GM19238 (cell line): ENCODE data around the gene CFDP1.

Experiments
- DNase-seq: peaks from one replicate; pipeline ENCODE4 v3.0.0; 2011; ENCODE audit warnings: low spot score; ENCODE audit not compliant: insufficient read length

Gene CFDP1

DNA sequence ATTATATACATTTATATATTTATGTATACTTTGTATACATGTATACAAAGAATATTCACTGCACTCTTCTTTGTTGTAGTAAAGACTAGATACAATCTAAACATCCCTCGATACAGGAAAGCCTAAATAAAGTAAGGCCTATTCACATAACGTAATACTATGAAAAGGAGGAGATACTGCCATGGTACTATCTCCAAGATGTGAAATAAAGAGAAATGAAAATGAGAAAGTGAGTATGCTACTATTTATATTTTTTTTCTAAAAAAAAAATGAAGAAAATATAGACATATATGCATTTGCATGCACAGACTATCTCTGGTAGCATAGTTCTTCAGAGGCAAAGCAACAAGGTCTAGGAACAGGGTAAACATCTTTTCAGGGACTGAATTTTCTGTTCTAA is 19.4 kb downstream of the CFDP1 start:
- no peak for DNase-seq

DNA sequence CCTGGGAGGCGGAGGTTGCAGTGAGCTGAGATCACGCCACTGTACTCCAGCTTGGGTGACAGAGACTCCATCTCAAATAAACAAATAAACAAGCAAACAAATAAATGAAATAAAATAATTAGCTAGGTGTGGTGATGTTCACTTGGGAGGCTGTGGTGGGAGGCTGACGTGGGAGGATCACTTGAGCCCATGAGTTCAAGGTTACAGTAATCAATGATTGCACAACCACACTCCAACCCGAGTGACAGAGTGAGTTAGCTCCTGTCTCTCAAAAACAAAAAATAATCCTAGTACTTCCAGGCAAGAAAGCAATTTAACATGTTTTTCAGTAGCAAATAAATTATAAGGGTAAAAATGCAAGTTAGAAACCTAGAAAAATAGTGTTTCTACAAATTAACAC is 26.4 kb downstream of the CFDP1 start:
- DNase-seq, result no peak

GRCh38 chr16:75402821-75403475 is 30.4 kb downstream of the CFDP1 start:
- DNase-seq, result no peak

- DNase-seq, result no peak
Observed at GRCh38 chr16:75402159-75402820, 31.0 kb downstream of the CFDP1 start.

GRCh38 chr16:75401691-75402090 is 31.6 kb downstream of the CFDP1 start:
- DNase-seq, result no peak

DNA sequence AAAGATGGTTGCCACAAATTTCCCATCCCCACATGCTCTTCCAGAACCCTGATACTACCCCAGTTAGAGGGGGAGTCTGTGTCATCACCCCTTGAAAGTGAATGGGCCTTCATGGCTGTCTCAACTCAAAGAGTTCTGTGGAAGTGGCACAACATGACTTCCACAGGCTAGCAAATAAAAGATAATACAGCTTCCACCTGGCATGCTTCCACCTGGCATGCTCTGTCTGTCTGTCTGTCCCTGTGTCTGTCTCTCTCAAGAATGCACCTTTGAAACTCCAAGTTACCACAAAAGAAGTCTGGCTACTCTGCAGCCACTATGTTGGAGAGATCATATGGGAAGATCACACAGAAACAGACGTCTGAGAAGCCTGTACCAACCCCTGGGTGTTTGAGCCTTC is 35.0 kb downstream of the CFDP1 start:
- no peak for DNase-seq

DNA sequence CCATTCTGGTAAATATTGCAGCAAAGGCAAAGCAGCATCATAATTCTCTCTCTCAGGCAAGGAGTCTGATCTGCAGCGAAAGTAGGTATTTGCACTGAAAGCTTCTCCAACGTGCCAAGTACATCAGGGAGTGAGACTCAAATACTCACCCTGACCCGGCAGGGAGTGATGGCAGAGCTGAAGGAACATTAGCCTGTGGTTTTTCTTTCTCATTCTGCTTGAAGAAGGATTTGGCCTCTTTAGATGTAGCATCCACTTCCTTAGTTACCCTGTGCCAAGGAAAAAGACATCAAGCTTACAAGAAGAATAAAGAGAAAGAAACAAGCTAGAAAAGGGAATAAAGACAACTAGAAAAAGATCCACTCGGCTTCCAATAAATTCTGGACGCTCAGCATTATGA is 38.4 kb downstream of the CFDP1 start:
- DNase-seq, result no peak

- DNase-seq, result no peak
Observed at GRCh38 chr16:75392906-75393305, 40.4 kb downstream of the CFDP1 start.

- DNase-seq, result no peak
Observed at GRCh38 chr16:75390926-75391653, 42.2 kb downstream of the CFDP1 start.

GRCh38 chr16:75389096-75389690 is 44.1 kb downstream of the CFDP1 start:
- no peak for DNase-seq

- no peak for DNase-seq
Observed at GRCh38 chr16:75387951-75388350, 45.4 kb downstream of the CFDP1 start.

- DNase-seq, result no peak
Observed at GRCh38 chr16:75385507-75386152, 47.7 kb downstream of the CFDP1 start.

- no peak for DNase-seq
Observed at GRCh38 chr16:75383141-75383540, 50.2 kb downstream of the CFDP1 start.

GRCh38 chr16:75382611-75383010 is 50.7 kb downstream of the CFDP1 start:
- DNase-seq, result no peak

DNA sequence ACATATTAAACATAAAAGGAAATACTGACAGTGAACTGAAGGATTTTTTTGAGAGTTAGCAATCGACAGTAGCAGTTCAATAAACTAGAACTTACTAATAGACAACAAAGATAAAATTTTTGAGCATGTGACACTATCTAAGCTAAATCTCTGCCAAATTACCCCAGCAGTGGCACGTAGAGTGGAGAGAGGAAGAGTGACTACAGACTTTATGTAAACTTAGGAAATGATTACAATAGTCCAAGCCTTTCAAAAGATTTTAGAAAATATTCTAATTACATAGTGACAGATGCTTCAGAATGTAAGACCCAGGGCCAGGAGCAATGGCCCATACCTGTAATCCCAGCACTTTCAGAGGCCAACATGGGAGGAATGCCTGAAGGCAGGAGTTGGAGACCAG is 52.4 kb downstream of the CFDP1 start:
- no peak for DNase-seq

DNA sequence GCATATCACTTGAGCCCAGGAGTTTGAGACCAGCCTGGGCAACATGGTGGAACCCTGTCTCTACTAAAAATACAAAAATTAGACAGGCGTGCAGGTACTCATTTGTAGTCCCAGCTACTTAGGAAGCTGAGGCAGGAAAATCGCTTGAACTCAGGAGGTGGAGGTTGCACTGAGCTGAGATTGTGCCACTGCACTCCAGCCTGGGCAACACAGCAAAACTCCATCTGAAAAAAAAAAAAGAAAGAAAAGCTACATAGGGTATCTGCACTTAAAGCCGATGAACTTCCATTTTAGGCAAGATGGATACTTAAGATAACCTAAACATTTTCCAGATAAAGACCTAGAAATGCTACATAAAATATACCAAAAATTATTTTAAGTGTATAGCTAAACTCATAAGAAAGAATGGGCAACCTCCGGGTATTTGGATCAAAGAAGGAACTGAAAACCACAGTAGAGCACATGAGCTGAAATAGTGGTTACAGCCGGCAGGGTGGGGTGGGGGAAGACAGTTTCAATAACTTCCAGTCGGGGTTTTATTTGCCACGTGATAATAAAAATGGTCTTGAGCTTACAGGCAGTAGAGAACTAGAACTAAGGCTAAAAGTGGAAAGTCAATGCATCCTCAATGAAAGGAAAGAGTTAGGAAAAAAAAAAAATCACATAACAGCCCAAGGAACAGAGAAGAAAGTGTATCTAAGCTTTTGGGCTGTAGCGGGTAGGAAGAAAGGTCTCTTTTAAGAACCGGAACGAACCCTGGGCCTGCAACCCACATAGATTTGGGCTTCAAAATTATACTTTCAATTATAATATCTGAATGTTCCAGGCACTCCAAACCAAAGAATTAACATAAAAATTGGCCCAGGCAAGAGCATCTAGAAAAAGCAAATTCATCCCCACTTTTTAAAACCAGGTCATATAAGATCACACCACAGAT is 53.1 kb downstream of the CFDP1 start:
- peak; percentile 39 for DNase-seq

DNA sequence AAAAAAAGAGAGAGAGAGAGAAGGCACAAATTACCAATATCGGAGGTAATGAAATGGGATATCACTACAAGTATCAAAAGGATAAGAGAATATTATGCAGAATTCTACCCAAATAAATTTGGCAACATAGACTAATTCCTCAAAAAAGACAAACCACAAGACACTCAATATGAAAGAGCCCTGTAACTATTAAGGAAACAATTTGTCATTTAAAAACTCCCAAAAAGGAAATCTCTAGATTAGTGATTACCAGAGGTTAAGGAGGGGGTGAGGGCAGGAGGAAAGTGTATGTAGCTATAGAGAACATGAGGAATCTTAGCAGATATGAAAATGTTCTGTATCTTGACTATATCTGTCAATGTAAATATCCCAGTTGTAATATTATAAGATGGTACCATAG is 54.0 kb downstream of the CFDP1 start:
- DNase-seq, result no peak

DNA sequence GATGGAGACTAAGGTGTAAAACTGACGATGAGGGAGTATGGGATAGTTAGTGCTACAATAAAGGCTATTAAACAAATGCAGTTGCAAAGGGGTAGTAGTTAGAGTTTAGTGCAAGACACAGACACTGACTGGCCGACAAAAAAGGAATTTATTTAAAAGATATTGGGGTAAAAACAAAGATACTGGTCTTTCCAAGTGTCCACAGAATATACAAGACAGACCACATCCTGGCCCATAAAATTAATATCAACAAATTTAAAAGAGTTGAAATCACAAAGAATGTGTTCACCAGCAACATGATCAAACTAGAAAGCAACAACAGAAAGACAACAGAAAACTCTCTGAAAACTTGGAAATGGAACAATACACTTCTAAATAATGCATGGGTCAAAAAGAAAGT is 54.7 kb downstream of the CFDP1 start:
- DNase-seq, result no peak

- no peak for DNase-seq
Observed at GRCh38 chr16:75377729-75378386, 55.4 kb downstream of the CFDP1 start.

DNA sequence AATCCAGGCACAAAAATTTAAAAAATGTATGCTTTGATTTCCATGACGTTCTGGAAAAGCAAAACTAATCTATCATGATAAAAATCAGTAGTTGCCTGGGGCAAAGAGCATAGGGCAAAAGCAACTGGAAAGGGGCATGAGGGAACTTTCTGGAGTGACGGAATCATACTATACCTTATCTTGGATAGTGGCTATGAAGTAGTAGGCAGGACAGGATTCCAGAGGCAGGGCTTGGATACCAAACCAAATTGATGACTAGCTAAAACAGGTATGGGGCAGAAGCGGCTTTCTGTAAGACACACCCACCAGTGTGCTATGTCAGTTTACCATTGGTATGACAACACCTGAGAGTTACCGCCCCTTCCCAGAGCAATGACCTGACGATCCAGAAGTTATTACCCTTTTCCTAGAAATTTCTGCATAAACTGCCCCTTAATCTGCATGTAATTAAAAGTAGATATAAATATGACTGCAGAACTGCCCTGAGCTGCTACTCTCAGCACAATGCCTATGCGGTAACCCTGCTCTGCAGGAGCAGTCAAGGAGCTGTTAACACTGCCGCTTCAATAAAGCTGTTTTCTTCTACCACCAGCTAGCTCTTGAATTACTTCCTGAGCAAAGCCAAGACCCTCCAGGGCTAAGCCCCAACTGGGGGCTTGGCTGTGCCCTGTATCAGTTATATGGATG is 56.7 kb downstream of the CFDP1 start:
- DNase-seq, result no peak
